Activated CD8-positive, alpha-beta memory T cell treated with anti-CD3 and anti-CD28 coated beads, Interleukin-2, amount 50 U/mL, for 48 hours (primary cell): ENCODE data around the gene PAX6.

ENCODE experiments used
- DNase-seq: peaks from one replicate; pipeline ENCODE4 v3.0.0-alpha.2; 2020

The PAX6 gene

GRCh38 chr11:31822175-31822926 lies 11.2 kb upstream of the PAX6 start:
- no peak for DNase-seq

DNA sequence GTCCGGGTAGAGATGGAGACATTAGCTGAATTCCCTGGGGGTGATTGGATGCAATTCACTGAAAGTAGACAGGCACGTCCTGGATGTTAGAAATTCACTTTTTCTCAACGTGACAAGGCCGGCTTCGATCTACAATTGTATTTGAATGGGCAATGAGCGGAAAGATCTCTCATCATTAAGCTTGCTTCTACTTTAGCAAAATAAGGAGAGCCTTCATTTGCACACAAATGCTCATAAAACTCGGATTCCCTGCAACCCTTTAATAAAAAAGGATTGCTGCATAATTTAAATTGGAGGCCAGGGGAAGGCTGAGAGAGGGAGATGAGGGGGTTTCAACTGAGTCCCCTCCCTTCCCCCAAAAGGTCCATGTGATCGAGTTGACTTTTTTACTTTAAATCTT lies 10.6 kb upstream of the PAX6 start:
- DNase-seq, result no peak

DNA sequence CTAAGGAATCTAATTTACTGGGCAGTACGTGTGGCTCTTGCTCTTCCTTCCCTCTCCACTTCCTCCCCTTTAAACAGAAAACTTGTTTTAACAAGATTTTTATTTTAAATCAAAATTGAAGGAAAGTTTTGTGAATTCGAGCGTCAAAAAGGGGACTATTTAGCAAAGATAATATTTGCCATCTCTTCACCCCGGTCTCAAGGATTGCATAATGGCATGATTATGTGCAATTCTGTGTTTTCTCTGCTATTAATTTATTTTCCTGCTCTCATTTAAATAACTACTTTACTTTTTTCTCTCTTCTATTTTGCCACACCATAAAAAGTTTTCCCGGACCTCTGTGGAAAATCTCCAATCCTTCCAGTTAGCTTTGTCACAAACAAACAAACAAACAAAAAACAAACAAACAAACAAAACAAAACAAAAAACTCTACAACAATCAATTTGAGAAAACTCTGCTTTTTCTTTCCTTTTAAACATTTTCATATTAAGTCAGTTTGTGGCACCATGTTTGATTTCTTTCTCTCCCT lies 10.2 kb upstream of the PAX6 start:
- DNase-seq, result no peak

GRCh38 chr11:31820438-31820818 lies 9.3 kb upstream of the PAX6 start:
- no peak for DNase-seq

GRCh38 chr11:31819621-31820437 lies 8.7 kb upstream of the PAX6 start:
- no peak for DNase-seq

DNA sequence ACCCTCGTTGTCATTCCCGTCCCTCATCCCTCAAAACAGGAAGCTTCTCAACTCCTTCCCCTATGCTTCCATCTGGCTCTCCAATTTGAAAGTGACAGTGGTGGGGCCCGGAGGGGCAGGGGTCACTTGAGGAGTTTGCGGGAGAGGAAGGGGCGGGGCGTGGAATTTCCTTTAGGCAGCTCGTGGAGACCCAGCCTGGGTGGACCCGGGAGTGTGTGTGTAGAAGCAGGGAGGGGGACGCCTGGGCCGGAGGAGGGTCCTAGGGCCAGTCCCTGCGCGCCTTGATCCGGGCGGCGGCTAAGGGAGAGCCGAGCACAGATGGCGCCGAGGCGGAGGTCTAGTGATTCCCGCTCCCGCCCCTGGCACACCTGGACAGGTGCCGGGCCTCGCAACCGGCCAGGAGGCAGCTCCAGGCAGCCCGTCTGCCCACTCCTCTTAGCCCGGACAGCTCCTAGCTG lies 7.8 kb upstream of the PAX6 start:
- no peak for DNase-seq

DNA sequence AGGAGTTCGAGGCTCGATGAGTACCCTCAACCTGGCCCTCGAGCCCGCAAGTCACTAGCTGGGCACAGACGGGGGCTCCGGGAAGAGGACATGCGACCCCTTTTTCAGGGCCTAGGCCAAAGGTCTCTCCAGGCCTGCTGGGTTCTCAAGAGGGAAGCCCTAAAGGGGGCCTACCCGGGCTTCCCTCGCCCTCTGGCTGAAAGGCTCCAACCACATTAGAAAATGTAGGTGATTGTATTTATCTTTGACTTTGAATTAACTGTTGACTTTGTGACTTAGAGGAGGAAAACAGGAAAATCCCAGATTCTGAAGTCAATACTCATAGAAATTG lies 7.3 kb upstream of the PAX6 start:
- no peak for DNase-seq

- no peak for DNase-seq
These were observed 6.7 kb upstream of the PAX6 start for GRCh38 chr11:31817621-31818424.

- no peak for DNase-seq
These were observed 6.0 kb upstream of the PAX6 start for GRCh38 chr11:31817054-31817620.

DNA sequence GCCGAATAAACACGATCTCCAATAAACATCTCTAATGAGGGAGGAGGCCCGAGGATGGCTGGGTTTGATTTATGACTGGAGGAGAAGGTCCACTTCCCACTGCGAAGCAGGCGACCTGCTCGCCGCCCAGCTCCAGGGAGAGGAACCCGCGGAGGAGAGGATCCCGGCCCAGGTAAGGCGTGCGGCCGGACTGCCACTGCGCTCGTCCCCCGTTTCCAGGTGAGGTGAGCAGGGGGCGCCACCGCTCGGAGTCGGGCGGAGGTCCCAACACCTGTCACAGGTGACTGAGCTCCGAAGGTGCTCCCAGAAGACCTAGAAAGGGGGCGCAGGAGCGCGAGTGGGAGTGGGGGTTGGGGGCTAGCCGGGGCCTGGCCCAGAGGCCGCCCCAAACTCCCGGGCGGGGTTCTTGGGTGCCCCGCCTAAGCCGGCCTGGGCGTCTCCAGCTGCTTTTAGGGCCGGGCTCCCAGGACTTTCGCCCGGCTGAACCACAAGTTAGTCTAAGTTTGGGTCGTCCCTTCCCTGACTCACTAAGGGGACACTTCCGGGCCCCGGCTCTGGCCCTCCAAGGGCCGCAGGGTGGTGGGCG lies 5.4 kb upstream of the PAX6 start:
- DNase-seq, result no peak

DNA sequence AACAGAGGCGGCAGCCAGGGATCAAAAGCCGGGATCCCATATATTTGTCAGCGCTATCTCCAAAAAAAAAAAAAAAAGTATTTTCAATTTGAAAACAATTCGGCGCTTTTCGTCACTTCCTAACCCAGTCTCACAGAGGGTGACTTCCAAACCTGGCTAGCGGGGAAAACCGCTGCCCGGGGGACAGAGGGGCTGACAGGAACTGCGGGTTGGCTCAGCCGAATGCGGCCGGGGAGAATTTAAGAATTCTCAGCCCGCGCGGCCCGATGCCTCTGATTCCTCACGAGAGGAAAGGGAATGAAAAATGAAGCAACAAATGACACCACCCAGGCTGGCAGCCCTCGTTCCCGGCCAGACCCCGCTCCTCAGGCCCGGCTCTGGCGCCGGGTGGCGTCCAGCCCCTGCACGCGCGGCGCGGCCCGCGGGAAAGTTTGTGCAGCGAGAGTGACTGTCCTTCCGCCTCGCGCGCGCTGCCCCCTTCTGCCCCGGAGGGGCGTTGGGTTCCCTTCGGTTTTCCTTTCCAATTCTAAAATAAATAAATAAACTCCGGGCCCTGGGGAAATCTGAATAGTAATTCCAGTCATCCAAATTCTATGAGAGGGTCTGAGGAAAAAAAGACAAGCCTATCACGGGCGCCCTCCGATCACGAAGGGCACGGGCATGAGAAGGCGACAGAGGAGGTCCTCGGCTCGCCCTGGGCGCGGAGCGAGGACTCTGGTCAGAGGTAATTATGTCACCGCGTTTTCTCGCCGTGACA lies 4.8 kb upstream of the PAX6 start:
- DNase-seq, result no peak

GRCh38 chr11:31814176-31814868 lies 3.2 kb upstream of the PAX6 start:
- no peak for DNase-seq

DNA sequence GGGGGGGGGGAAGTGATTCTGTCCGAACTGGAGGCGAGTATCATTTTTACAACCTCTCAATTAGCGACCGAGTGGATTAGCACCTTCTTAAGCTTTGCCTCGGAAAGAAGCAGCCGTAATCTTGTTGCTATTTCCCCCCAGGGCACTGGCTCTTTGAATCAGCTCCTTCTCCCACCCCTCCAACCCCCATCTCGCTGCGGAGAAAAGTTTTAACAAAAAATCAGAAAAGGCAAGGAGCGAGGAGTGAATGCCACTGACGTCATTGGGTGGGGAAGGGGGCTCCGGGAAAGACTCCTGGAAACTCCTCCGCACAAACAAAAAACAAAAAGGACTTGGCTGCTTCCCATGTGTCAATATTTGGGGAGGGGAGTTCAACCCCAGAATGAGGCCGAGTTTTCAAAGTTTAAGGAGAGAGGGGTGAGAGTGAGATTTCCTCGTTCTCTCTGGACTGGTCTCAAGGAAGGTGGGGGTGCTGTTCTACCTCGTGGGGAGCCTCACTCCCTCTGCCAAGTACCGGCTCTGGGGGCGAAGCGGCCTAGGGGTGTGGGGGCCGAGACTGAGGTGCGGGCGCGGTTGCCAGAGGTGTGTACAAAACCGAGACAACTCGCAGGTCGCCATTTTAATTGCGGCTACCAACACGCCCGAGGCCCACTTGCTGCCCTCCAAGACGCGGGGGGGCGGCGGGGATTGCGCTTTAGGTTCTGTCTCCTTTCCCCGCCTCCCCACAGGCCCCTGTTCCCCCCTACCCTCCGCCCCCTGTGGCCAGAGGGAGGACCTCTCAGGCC lies 2.5 kb upstream of the PAX6 start:
- DNase-seq, result no peak

DNA sequence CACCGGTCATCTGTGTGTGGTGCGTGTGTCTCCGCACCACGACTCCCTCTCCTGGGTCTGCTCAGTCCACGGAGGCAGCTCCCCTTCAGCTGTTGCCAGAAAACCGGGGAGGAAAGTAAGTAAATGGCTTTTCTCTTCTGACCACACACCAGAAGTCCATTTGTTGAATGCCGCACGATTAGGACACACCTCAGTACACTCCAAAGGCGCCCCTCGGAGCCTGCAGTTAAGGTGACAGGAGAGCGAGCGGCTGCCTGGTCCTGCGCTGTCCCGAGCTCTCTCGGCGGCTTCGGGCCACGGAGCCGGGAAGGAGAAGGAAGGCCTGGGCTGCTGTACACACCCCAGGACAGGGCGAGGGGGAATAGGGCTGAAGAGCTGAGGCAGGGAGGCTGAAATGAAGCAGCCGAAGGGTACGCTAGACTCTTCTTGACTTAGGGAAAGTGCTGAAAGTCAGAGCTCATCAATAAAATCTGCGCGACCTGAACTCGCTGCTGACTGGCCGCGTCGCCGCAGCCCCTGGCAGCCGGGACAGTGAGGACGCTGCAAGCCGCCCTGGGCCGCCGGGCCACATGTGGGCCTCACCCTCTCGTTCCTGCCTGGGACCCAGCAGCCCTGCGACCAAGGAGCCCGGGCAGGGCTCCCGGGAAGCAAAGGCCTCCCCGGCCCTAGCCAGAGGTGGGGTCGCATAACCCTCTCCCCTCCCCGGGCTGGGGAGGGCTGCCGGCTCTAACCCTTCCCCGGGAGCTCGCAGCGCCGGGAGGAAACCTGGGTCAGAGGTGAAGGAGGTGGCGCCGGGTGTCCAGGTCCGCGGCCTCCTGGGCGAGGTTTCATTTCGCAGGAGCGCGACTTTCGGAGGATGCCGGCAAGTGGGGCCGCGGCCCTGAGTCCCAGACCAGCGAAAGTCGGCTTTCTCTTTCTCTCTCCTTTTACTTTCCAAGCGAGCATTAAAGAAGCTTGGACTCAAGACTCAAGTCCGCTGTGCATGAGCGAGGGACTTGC lies 1.6 kb upstream of the PAX6 start:
- no peak for DNase-seq

- no peak for DNase-seq
These were observed 1.0 kb downstream of the PAX6 start for GRCh38 chr11:31809857-31810778.

DNA sequence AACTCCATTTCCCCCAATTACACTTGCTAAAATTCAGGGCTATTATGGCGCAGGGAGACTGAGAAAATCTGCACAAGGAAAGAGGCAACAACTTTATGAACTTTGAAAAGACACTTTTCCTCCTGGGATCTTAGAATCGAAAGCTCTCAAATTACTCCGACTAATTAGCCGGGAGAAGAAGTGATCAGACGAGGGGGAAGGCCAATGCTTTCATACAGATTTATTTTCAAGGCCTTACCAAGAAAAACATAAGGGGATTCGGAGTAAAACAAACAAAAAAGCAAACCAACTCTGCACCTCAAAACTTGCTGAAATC lies 1.6 kb downstream of the PAX6 start:
- DNase-seq, result no peak

GRCh38 chr11:31808721-31809540 lies 2.2 kb downstream of the PAX6 start:
- DNase-seq, result no peak
